ENCODE results near the gene PDE6C. TPM values are rescaled to one million over a fixed set of nuclear protein-coding genes. Genes with fewer than 3 reads are reported as not detected.

PDE6C gene
- total and polyA plus RNA-seq, 2 donors (not counting 1 experiment from before 2014, with no cell fraction given): not detected

- Mint-ChIP-seq H3K9me3 (ENCODE audit: insufficient read depth) (no peaks in the 10 kb centered on the region), H3K4me3 (no peak overlapping the region), H3K4me1 (peaks cover 1% of the 10 kb centered on the region), H3K27me3 (peaks cover 59% of the 10 kb centered on the region), H3K27ac (no peak overlapping the region)
- POLR2A ChIA-PET: no interaction called here
- Histone ChIP-seq H3K36me3 (replicated peaks in 1 of 2; ENCODE audit: control extremely low read depth in 1 of 2, control insufficient read depth in 1 of 2, extremely low read depth in 1 of 2, insufficient read depth in 2 of 2, low read length in 1 of 2) (no peaks in the 10 kb centered on the region), H3K9me3 (ENCODE audit: control extremely low read depth in 1 of 3, control insufficient read depth in 2 of 3, insufficient read depth in 1 of 3, low read length in 2 of 3) (no peaks in the 10 kb centered on the region), H4K20me1 (ENCODE audit: control insufficient read depth, insufficient read depth, low read length, poor library complexity, severe bottlenecking) (no peaks in the 10 kb centered on the region), H3K4me2 (replicated peaks; ENCODE audit: low read depth, low read length, poor library complexity, severe bottlenecking) (no peak overlapping the region), H3K4me3 (ENCODE audit: control extremely low read depth in 1 of 5, extremely low read depth in 1 of 5, insufficient read depth in 1 of 5, low read depth in 2 of 5, low read length in 4 of 5) (no peak overlapping the region), H3K4me1 (ENCODE audit: control insufficient read depth in 2 of 2, insufficient read depth in 2 of 2, low read length in 2 of 2) (no peaks in the 10 kb centered on the region), H3K9ac (ENCODE audit: low read length) (no peak overlapping the region), H3K79me2 (ENCODE audit: control insufficient read depth, insufficient read depth, low read length) (no peaks in the 10 kb centered on the region), H2AFZ (ENCODE audit: insufficient read depth, low read depth, low read length, poor library complexity, severe bottlenecking) (no peak overlapping the region), H3K27ac (ENCODE audit: low read length in 2 of 2) (no peak overlapping the region), H3K27me3 (replicated peaks in 1 of 4; ENCODE audit: control extremely low read depth in 1 of 4, control insufficient read depth in 3 of 4, insufficient read depth in 4 of 4, low read length in 3 of 4) (peaks cover 0 to 14% (median 7%) of the 10 kb centered on the region in 4 experiments)
- ATAC-seq (ENCODE audit: low read depth): no peak
- TF ChIP-seq, protein P1, sequence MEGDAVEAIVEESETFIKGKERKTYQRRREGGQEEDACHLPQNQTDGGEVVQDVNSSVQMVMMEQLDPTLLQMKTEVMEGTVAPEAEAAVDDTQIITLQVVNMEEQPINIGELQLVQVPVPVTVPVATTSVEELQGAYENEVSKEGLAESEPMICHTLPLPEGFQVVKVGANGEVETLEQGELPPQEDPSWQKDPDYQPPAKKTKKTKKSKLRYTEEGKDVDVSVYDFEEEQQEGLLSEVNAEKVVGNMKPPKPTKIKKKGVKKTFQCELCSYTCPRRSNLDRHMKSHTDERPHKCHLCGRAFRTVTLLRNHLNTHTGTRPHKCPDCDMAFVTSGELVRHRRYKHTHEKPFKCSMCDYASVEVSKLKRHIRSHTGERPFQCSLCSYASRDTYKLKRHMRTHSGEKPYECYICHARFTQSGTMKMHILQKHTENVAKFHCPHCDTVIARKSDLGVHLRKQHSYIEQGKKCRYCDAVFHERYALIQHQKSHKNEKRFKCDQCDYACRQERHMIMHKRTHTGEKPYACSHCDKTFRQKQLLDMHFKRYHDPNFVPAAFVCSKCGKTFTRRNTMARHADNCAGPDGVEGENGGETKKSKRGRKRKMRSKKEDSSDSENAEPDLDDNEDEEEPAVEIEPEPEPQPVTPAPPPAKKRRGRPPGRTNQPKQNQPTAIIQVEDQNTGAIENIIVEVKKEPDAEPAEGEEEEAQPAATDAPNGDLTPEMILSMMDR (IDR thresholded peaks at IDR 0.05): no peak
- TF ChIP-seq EZH2 (IDR thresholded peaks at IDR 0.05; ENCODE audit: borderline replicate concordance, insufficient read depth, low read depth, low read length, poor library complexity, severe bottlenecking): no peak
- intact Hi-C loops (cut with micrococcal nuclease): no loop called here
- CTCF ChIA-PET: no interaction called here
- DNase-seq: no peak
- 7% methylated on average over 5 of the region's 7 CpGs for WGBS (ENCODE audit: insufficient coverage)
Observed at GRCh38 chr10:93601774-93602162, 10.6 kb upstream of the PDE6C start.

DNA sequence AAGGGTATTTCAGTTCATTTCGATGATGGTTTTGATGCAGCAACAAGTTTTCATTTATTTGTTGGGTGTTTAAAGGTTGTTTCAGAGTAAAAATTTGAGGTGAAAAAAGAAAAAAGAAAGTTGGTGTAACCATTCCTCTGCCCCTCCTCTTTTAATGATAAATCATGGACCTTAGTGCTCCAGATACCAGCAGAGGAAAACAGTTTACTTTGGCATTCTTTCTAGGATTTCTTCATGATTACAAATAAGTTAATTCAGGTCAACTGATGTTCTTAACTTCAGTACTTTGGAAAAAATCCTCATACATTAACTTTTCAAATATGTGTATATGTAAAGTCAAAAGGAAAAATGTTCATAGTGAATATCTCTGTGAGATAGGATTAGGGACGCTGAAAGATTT is 9.3 kb upstream of the PDE6C start:
- H3K9ac ChIP-seq (ENCODE audit: low read length): no peak overlapping the region
- DNase-seq (no peak), ATAC-seq (ENCODE audit: low read depth) (no peak)
- Mint-ChIP-seq H3K9me3 (ENCODE audit: insufficient read depth) (peaks cover 3% of the 10 kb centered on the region), H3K4me3 (no peak overlapping the region), H3K27ac (no peak overlapping the region), H3K27me3 (peaks cover 59% of the 10 kb centered on the region), H3K4me1 (peaks cover 1% of the 10 kb centered on the region)
- no peaks in the 10 kb centered on the region for H3K79me2 ChIP-seq (ENCODE audit: control insufficient read depth, insufficient read depth, low read length)
- H3K36me3 ChIP-seq (replicated peaks in 1 of 2; ENCODE audit: control extremely low read depth in 1 of 2, control insufficient read depth in 1 of 2, extremely low read depth in 1 of 2, insufficient read depth in 2 of 2, low read length in 1 of 2): no peaks in the 10 kb centered on the region
- H3K27me3 ChIP-seq (replicated peaks in 1 of 4; ENCODE audit: control extremely low read depth in 1 of 4, control insufficient read depth in 3 of 4, insufficient read depth in 4 of 4, low read length in 3 of 4): peaks cover 0 to 19% (median 7%) of the 10 kb centered on the region in 4 experiments
- H3K4me3 ChIP-seq (ENCODE audit: control extremely low read depth in 1 of 5, extremely low read depth in 1 of 5, insufficient read depth in 1 of 5, low read depth in 2 of 5, low read length in 4 of 5): no peak overlapping the region
- no CpG with 5 or more reads among the region's 2 CpGs for WGBS (ENCODE audit: insufficient coverage)
- no peaks in the 10 kb centered on the region for H4K20me1 ChIP-seq (ENCODE audit: control insufficient read depth, insufficient read depth, low read length, poor library complexity, severe bottlenecking)
- intact Hi-C loops (cut with micrococcal nuclease): no loop called here
- H3K4me1 ChIP-seq (ENCODE audit: control insufficient read depth in 2 of 2, insufficient read depth in 2 of 2, low read length in 2 of 2): no peaks in the 10 kb centered on the region
- ChIA-PET POLR2A (no interaction called here), CTCF (no interaction called here)
- no peak for TF ChIP-seq EZH2 (IDR thresholded peaks at IDR 0.05; ENCODE audit: borderline replicate concordance, insufficient read depth, low read depth, low read length, poor library complexity, severe bottlenecking)
- TF ChIP-seq, protein P1 (IDR thresholded peaks at IDR 0.05): no peak
- no peak overlapping the region for H2AFZ ChIP-seq (ENCODE audit: insufficient read depth, low read depth, low read length, poor library complexity, severe bottlenecking)
- peaks cover 0 to 5% (median 3%) of the 10 kb centered on the region in 3 donors for H3K9me3 ChIP-seq (ENCODE audit: control extremely low read depth in 1 of 3, control insufficient read depth in 2 of 3, insufficient read depth in 1 of 3, low read length in 2 of 3)
- no peak overlapping the region for H3K27ac ChIP-seq (ENCODE audit: low read length in 2 of 2)
- no peak overlapping the region for H3K4me2 ChIP-seq (replicated peaks; ENCODE audit: low read depth, low read length, poor library complexity, severe bottlenecking)

All from B cell (primary cell).